Neural crest cell (in vitro differentiated cells): ENCODE data around the gene TMEM175. TPM values are rescaled to one million over a fixed set of nuclear protein-coding genes. Genes with fewer than 3 reads are reported as not detected.

Source experiments
- DNase-seq: peaks from one replicate; pipeline ENCODE4 v3.0.0; 2021; ENCODE audit warnings: low read depth, mixed read lengths, low spot score
- H3K27ac Mint-ChIP-seq: one replicate; pipeline ENCODE4 v1.8.0; 2021; ENCODE audit warnings: mild to moderate bottlenecking, mixed read lengths; ENCODE audit not compliant: unreplicated experiment
- H3K27me3 Mint-ChIP-seq: 2 replicates; pipeline ENCODE4 v1.8.0; 2021; ENCODE audit warnings: low read depth, mild to moderate bottlenecking, mixed read lengths
- H3K36me3 Mint-ChIP-seq: 2 replicates; pipeline ENCODE4 v1.8.0; 2021; ENCODE audit warnings: low read depth, mild to moderate bottlenecking, mixed read lengths
- H3K4me1 Mint-ChIP-seq: 2 replicates; pipeline ENCODE4 v1.8.0; 2021; ENCODE audit warnings: mixed read lengths
- H3K4me3 Mint-ChIP-seq: one replicate; pipeline ENCODE4 v1.8.0; 2021; ENCODE audit warnings: mild to moderate bottlenecking, mixed read lengths
- H3K9me3 Mint-ChIP-seq: 2 replicates; pipeline ENCODE4 v1.8.0; 2021; ENCODE audit warnings: mixed read lengths
- total RNA-seq: library from RNA; stranded (reverse); gene quantifications from 2 replicates; pipeline ENCODE4 v1.2.1, GENCODE V29; 2021
- TF ChIP-seq, protein P1 (sequence below): fragments of 200-600 bp; sonication (generic); conservative IDR thresholded peaks from 2 replicates; pipeline ENCODE4 v1.5.0; 2021; ENCODE audit warnings: antibody characterized with exemption, mild to moderate bottlenecking

TMEM175 gene
- total RNA-seq, 1 donor from 2014 or later = 15.2 TPM

DNA sequence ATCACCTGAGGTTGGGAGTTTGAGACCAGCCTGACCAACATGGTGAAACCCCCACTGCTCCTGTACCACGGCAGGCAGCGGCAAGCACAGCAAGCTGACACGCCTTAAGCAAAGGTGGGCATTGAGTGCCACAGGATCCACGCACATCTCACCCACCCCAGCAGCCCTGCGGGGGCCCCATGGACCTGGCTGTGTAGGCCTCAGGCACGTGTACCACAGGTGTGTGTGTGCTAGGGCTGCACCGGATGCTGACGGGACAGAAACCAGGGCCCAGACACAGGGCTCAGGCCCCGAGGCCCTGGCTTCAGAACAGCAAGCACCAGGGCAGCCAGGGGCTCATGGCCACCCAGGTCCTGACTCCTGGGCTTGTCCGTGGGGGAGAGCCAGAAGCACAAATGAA lies 46.9 kb upstream of the TMEM175 start:
- Mint-ChIP-seq H3K4me3 (no peak overlapping the region), H3K27ac (no peak overlapping the region), H3K36me3 (peaks cover 13% of the 10 kb centered on the region), H3K4me1 (no peaks in the 10 kb centered on the region), H3K27me3 (no peaks in the 10 kb centered on the region), H3K9me3 (peaks cover 5% of the 10 kb centered on the region)
- TF ChIP-seq, protein P1, sequence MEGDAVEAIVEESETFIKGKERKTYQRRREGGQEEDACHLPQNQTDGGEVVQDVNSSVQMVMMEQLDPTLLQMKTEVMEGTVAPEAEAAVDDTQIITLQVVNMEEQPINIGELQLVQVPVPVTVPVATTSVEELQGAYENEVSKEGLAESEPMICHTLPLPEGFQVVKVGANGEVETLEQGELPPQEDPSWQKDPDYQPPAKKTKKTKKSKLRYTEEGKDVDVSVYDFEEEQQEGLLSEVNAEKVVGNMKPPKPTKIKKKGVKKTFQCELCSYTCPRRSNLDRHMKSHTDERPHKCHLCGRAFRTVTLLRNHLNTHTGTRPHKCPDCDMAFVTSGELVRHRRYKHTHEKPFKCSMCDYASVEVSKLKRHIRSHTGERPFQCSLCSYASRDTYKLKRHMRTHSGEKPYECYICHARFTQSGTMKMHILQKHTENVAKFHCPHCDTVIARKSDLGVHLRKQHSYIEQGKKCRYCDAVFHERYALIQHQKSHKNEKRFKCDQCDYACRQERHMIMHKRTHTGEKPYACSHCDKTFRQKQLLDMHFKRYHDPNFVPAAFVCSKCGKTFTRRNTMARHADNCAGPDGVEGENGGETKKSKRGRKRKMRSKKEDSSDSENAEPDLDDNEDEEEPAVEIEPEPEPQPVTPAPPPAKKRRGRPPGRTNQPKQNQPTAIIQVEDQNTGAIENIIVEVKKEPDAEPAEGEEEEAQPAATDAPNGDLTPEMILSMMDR = no peak
- DNase-seq = no peak

DNA sequence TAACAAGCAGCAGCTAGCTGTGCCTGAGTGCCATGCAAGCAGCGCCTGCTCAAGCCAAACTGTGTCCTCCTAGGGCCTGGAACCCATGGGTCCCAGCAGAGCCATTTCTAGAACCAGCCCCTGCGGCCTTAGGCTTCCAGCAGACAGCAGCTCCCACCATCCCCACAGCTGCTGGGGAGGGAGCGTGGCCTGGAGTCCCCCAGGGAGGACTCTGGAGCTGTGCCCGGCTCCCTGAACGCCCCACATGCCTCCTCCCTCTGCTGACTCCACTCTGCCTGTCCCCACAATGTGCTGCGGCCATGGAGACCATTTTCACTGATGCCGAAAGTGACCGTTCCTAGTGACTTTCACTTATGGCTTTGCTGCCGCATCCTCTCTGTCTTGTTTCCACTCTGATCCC lies 46.0 kb upstream of the TMEM175 start:
- no peak for DNase-seq
- no peak overlapping the region for H3K4me3 Mint-ChIP-seq
- TF ChIP-seq, protein P1 = no peak
- H3K9me3 Mint-ChIP-seq = peaks cover 5% of the 10 kb centered on the region
- H3K27ac Mint-ChIP-seq = no peak overlapping the region
- H3K36me3 Mint-ChIP-seq = peaks cover 13% of the 10 kb centered on the region
- no peaks in the 10 kb centered on the region for H3K27me3 Mint-ChIP-seq
- H3K4me1 Mint-ChIP-seq = no peaks in the 10 kb centered on the region

DNA sequence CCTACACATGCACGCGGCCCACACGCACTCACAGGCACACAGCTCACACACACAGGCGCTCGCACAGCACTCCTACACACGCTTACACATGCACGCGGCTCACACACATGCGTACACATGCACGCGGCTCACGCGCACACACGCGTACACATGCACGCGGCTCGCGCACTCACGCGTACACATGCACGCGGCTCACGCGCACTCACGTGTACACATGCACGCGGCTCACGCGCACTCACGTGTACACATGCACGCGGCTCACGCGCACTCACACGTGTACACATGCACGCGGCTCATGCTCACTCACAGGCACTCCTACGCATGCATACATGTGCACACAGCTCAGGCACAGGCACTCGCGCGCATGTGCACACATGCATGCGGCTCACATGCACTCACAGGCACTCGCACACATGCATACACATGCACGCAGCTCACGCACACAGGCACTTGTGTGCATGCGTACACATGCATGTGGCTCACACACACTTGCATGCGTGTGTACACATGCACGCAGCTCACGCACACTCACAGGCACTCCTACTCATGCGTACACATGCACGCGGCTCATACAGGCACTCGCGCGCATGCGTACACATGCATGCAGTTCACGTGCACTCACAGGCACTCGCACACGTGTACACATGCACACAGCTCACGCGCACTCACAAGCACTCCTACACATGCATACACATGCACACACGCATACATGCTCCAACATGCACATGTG lies 45.1 kb upstream of the TMEM175 start:
- Mint-ChIP-seq H3K27ac (no peak overlapping the region), H3K27me3 (no peaks in the 10 kb centered on the region), H3K9me3 (peaks cover 5% of the 10 kb centered on the region), H3K4me3 (no peak overlapping the region), H3K36me3 (peaks cover 13% of the 10 kb centered on the region), H3K4me1 (no peaks in the 10 kb centered on the region)
- no peak for DNase-seq
- TF ChIP-seq, protein P1 = no peak

DNA sequence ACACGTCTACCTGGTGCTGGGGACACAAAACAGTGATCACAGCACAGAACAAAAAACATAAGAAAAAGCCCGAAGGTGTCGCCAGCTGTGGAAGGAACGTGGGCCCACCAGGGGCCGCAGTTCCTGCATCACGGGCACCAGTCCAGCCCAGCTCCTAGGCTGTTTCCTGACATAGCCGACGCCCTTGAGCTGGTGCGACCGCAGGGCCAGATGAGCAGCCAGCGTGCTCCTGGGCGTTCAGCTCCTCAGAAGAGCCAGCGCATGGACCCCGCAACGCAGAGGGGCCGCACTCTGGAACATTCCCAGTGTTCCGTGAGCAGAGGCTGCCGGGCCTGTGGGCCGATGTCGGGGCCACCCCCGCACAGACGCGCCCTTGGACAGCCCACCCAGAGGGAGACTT lies 44.2 kb upstream of the TMEM175 start:
- Mint-ChIP-seq H3K36me3 (peaks cover 13% of the 10 kb centered on the region), H3K27me3 (no peaks in the 10 kb centered on the region), H3K9me3 (peaks cover 5% of the 10 kb centered on the region), H3K4me3 (no peak overlapping the region), H3K27ac (no peak overlapping the region), H3K4me1 (no peaks in the 10 kb centered on the region)
- TF ChIP-seq, protein P1 = no peak
- DNase-seq = no peak

DNA sequence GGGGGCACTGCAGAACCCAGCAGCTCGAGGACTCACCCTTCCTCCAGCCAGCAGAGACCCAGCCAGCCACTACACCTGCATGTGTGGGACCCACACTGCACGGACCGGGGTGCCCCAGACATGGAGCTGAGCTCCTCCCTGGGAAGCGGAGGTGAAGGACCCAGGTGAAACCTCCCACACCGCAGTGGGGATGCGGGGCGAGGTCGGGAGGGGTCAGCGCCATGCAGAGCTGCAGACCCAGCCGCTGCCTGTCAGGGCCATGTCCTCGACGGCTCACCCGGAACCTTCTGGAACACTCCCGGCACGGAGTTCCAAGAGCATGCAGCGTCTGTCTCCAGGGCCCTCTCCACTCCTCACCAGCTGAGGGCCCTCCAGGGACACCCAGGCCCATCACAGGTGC lies 42.7 kb upstream of the TMEM175 start:
- DNase-seq = no peak
- Mint-ChIP-seq H3K27me3 (no peaks in the 10 kb centered on the region), H3K4me1 (no peaks in the 10 kb centered on the region), H3K4me3 (no peak overlapping the region), H3K9me3 (peaks cover 5% of the 10 kb centered on the region), H3K36me3 (peaks cover 13% of the 10 kb centered on the region), H3K27ac (no peak overlapping the region)
- TF ChIP-seq, protein P1 = no peak
